Measurements from ENCODE around the gene PRKG1.

The PRKG1 gene

DNA sequence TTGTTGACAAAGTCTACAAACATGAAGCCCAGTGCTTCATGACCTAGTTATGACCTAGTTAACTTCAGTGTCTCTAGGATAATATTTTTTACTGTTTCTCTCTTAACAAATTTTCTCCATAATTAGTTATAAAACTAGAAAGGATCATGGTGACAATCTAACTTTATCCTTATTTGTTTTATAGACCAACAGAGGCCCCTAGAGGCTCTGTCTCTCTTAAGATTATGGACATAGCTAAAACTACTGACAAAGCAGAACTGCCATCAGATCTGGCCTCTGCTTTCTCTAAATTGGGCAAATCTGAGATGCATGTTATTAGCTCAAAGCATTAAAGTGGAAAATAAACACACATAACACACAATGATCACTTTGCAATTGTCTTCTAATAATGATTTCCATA, 449.2 kb downstream of the PRKG1 start:
- no peaks in the 10 kb centered on the region for H3K9me2 ChIP-seq (replicated peaks; ENCODE audit: control insufficient read depth, low read length)
- TF ChIP-seq, protein P1, sequence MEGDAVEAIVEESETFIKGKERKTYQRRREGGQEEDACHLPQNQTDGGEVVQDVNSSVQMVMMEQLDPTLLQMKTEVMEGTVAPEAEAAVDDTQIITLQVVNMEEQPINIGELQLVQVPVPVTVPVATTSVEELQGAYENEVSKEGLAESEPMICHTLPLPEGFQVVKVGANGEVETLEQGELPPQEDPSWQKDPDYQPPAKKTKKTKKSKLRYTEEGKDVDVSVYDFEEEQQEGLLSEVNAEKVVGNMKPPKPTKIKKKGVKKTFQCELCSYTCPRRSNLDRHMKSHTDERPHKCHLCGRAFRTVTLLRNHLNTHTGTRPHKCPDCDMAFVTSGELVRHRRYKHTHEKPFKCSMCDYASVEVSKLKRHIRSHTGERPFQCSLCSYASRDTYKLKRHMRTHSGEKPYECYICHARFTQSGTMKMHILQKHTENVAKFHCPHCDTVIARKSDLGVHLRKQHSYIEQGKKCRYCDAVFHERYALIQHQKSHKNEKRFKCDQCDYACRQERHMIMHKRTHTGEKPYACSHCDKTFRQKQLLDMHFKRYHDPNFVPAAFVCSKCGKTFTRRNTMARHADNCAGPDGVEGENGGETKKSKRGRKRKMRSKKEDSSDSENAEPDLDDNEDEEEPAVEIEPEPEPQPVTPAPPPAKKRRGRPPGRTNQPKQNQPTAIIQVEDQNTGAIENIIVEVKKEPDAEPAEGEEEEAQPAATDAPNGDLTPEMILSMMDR (IDR thresholded peaks at IDR 0.05; ENCODE audit: low read depth, low read length, poor library complexity, severe bottlenecking), result no peak
- no peak for TF ChIP-seq EZH2phosphoT487 (IDR thresholded peaks at IDR 0.05; ENCODE audit: borderline replicate concordance, low read length)

DNA sequence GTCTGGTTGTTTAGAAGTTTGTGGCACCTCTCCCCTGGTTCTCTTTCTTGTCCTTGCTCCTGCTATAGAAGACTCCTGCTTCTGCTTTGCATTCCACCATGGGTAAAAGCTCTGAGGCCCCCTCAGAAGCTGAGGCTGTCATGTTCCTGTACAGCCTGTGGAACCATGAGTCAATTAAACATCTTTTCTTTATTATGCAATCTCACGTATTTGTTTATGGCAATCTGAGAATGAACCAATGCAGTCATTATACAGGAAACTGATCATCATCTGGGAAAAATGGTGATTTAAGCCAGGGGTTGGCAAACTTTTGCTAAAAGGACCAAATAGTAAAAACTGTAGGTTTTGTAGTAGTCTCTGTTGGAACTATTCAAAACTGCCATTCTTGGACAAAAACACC, 449.8 kb downstream of the PRKG1 start:
- TF ChIP-seq EZH2phosphoT487 (IDR thresholded peaks at IDR 0.05; ENCODE audit: borderline replicate concordance, low read length), result no peak
- TF ChIP-seq, protein P1 (IDR thresholded peaks at IDR 0.05; ENCODE audit: low read depth, low read length, poor library complexity, severe bottlenecking), result no peak
- no peaks in the 10 kb centered on the region for H3K4me1 ChIP-seq (ENCODE audit: control insufficient read depth, low read length)
- H3K9me2 ChIP-seq (replicated peaks; ENCODE audit: control insufficient read depth, low read length), result no peaks in the 10 kb centered on the region
- H3F3A ChIP-seq (ENCODE audit: control insufficient read depth, insufficient read depth), result no peaks in the 10 kb centered on the region
- no peaks in the 10 kb centered on the region; the same call in 1 of the 2 replicates for H3K27me3 ChIP-seq (ENCODE audit: control insufficient read depth, low read length)
- H3K27ac ChIP-seq (ENCODE audit: low read depth, low read length), result no peak overlapping the region
- H3K9me3 ChIP-seq (ENCODE audit: control insufficient read depth, insufficient read depth, low read length), result no peaks in the 10 kb centered on the region
- no peak overlapping the region for H3K4me3 ChIP-seq (ENCODE audit: low read length)
- H4K20me1 ChIP-seq (ENCODE audit: control insufficient read depth, insufficient read depth, low read depth, low read length), result no peaks in the 10 kb centered on the region
- no peak overlapping the region for H3K4me2 ChIP-seq (ENCODE audit: low read length)
- H3K36me3 ChIP-seq (ENCODE audit: control insufficient read depth, low read length), result no peaks in the 10 kb centered on the region
- H3K79me2 ChIP-seq (ENCODE audit: control insufficient read depth, low read length), result no peaks in the 10 kb centered on the region

More for the DNA sequence above, 449.2 kb downstream of the PRKG1 start:
- Histone ChIP-seq H3K27ac (ENCODE audit: low read depth, low read length) (no peak overlapping the region), H3K79me2 (ENCODE audit: control insufficient read depth, low read length) (no peaks in the 10 kb centered on the region), H3K4me1 (ENCODE audit: control insufficient read depth, low read length) (no peaks in the 10 kb centered on the region), H3K27me3 (ENCODE audit: control insufficient read depth, low read length) (no peaks in the 10 kb centered on the region; the same call in 1 of the 2 replicates), H3F3A (ENCODE audit: control insufficient read depth, insufficient read depth) (no peaks in the 10 kb centered on the region), H3K9me3 (ENCODE audit: control insufficient read depth, insufficient read depth, low read length) (no peaks in the 10 kb centered on the region), H3K36me3 (ENCODE audit: control insufficient read depth, low read length) (no peaks in the 10 kb centered on the region), H3K4me2 (ENCODE audit: low read length) (no peak overlapping the region), H4K20me1 (ENCODE audit: control insufficient read depth, insufficient read depth, low read depth, low read length) (no peaks in the 10 kb centered on the region), H3K4me3 (ENCODE audit: low read length) (no peak overlapping the region)

DNA sequence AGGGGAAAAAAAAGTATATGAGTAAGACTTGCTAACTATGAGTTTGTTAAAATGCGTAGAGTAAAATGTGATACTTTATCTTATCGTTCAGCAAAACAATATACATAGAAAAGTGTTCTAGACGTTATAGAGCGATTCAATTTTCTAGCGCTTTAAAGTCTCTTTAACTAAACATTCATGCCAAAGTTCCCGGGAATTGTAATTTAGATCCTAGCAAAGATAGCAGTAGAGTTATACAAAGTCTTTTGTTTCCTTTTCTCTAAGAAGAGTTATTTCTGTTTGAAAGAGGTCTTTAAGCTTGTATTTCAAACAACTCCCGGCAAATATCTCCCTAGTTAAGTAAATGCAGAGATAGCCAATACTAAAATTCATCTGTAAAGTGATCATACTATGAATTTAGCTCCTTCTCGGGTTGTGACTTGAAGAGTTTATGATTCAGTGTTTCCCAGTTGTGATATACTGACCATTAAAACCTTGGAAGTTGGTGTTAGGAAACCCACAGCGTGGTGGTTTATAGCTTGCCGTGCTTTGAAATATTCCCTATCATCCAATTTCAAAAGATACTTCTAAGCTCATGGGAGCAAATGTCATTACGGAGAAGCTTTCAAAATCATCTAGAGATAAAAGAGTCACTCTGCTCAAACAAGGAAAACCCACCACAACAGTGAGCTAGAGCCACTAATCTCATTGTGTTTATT, 453.4 kb downstream of the PRKG1 start:
- Histone ChIP-seq H3K4me2 (ENCODE audit: low read length) (no peak overlapping the region), H3K36me3 (ENCODE audit: control insufficient read depth, low read length) (no peaks in the 10 kb centered on the region), H3F3A (ENCODE audit: control insufficient read depth, insufficient read depth) (no peaks in the 10 kb centered on the region), H3K79me2 (ENCODE audit: control insufficient read depth, low read length) (no peaks in the 10 kb centered on the region), H3K4me1 (ENCODE audit: control insufficient read depth, low read length) (no peaks in the 10 kb centered on the region), H3K9me3 (ENCODE audit: control insufficient read depth, insufficient read depth, low read length) (no peaks in the 10 kb centered on the region), H3K9me2 (replicated peaks; ENCODE audit: control insufficient read depth, low read length) (no peaks in the 10 kb centered on the region), H3K27me3 (ENCODE audit: control insufficient read depth, low read length) (no peaks in the 10 kb centered on the region; the same call in 1 of the 2 replicates), H3K27ac (ENCODE audit: low read depth, low read length) (no peak overlapping the region), H3K4me3 (ENCODE audit: low read length) (no peak overlapping the region), H4K20me1 (ENCODE audit: control insufficient read depth, insufficient read depth, low read depth, low read length) (no peaks in the 10 kb centered on the region)
- no peak for TF ChIP-seq EZH2phosphoT487 (IDR thresholded peaks at IDR 0.05; ENCODE audit: borderline replicate concordance, low read length)
- TF ChIP-seq, protein P1 (IDR thresholded peaks at IDR 0.05; ENCODE audit: low read depth, low read length, poor library complexity, severe bottlenecking), result no peak
